Neural cell (in vitro differentiated cells): ENCODE results near the gene CYB5A. TPM values are rescaled to one million over a fixed set of nuclear protein-coding genes. Genes with fewer than 3 reads are reported as not detected.

Experiments
- H2AFZ ChIP-seq: fragments of 200-600, 300-800 bp; sonication (generic), shearing (Covaris generic); 2 replicates; pipeline ENCODE4 v1.6.0; 2014; ENCODE audit warnings: low read depth, mild to moderate bottlenecking, antibody characterized with exemption, low read length, moderate library complexity
- H3F3A ChIP-seq: fragments of 200-600 bp; shearing (Covaris generic); 2 replicates; pipeline ENCODE4 v1.6.1; 2016; ENCODE audit warnings: mild to moderate bottlenecking, moderate library complexity, mixed read lengths, antibody characterized with exemption, low read length; ENCODE audit not compliant: insufficient read depth, poor library complexity, severe bottlenecking
- H3K27ac ChIP-seq: fragments of 200-600, 300-800 bp; sonication (generic), shearing (Covaris generic); 2 replicates; pipeline ENCODE4 v1.5.1; 2014; ENCODE audit warnings: mild to moderate bottlenecking, low read length, moderate library complexity
- H3K27me3 ChIP-seq: fragments of 300-800, 200-600 bp; sonication (generic), shearing (Covaris generic); 2 replicates; pipeline ENCODE4 v1.6.0; 2014; ENCODE audit warnings: mild to moderate bottlenecking, low read depth, low read length, moderate library complexity; ENCODE audit not compliant: insufficient read depth
- H3K36me3 ChIP-seq: fragments of 300-800, 200-600 bp; sonication (generic), shearing (Covaris generic); 2 replicates; pipeline ENCODE4 v1.5.1; 2014; ENCODE audit warnings: mild to moderate bottlenecking, antibody characterized with exemption, low read length, moderate library complexity; ENCODE audit not compliant: insufficient read depth
- H3K4me2 ChIP-seq: fragments of 300-800, 200-600 bp; sonication (generic), shearing (Covaris generic); 2 replicates; pipeline ENCODE4 v1.6.0; 2014; ENCODE audit warnings: mild to moderate bottlenecking, low read length
- H3K4me3 ChIP-seq: fragments of 300-800, 200-600 bp; sonication (generic), shearing (Covaris generic); 2 replicates; pipeline ENCODE4 v1.5.1; 2014; ENCODE audit warnings: mild to moderate bottlenecking, low read length, moderate library complexity
- H3K79me2 ChIP-seq: fragments of 200-600 bp; shearing (Covaris generic); replicated peaks from 2 replicates; pipeline ENCODE4 v1.6.0; 2014; ENCODE audit warnings: mild to moderate bottlenecking, low read length, moderate library complexity; ENCODE audit not compliant: insufficient read depth
- H3K9ac ChIP-seq: fragments of 300-800, 200-600 bp; sonication (generic), shearing (Covaris generic); 2 replicates; pipeline ENCODE4 v1.6.1; 2016; ENCODE audit warnings: mild to moderate bottlenecking, low read length, mixed read lengths
- H3K9me2 ChIP-seq: fragments of 200-600 bp; shearing (Covaris generic); 2 replicates; pipeline ENCODE4 v1.6.1; 2016; ENCODE audit warnings: mild to moderate bottlenecking, low read length, mixed read lengths; ENCODE audit not compliant: insufficient read depth
- H3K9me3 ChIP-seq: fragments of 200-600, 300-800 bp; sonication (generic), shearing (Covaris generic); 2 replicates; pipeline ENCODE4 v1.6.1; 2016; ENCODE audit warnings: mild to moderate bottlenecking, mixed run types, low read length, moderate library complexity, mixed read lengths
- H4K20me1 ChIP-seq: fragments of 200-600 bp; shearing (Covaris generic); 2 replicates; pipeline ENCODE4 v1.6.1; 2016; ENCODE audit warnings: mild to moderate bottlenecking, mixed run types; ENCODE audit not compliant: insufficient read depth
- EP300 ChIP-seq: fragments of 450-650 bp; conservative IDR thresholded peaks from 2 replicates; pipeline ENCODE4 v1.6.1; 2014; ENCODE audit warnings: antibody characterized with exemption, mild to moderate bottlenecking, moderate library complexity; ENCODE audit not compliant: poor library complexity, severe bottlenecking
- EZH2 ChIP-seq: fragments of 200-600, 300-800 bp; shearing (Covaris generic), sonication (generic); IDR thresholded peaks from 2 replicates; pipeline ENCODE4 v1.6.1; 2014; ENCODE audit warnings: antibody characterized with exemption, low read length, borderline replicate concordance, mild to moderate bottlenecking; ENCODE audit not compliant: insufficient read depth, poor library complexity, severe bottlenecking
- MXI1 ChIP-seq: fragments of 450-650 bp; conservative IDR thresholded peaks from 2 replicates; pipeline ENCODE4 v1.6.1; 2014; ENCODE audit warnings: antibody characterized with exemption, mild to moderate bottlenecking; ENCODE audit not compliant: poor library complexity, severe bottlenecking
- POLR2AphosphoS5 ChIP-seq: IDR thresholded peaks from 2 replicates; pipeline ENCODE4 v1.6.1; 2012
- RAD21 ChIP-seq: fragments of 450-650 bp; conservative IDR thresholded peaks from 2 replicates; pipeline ENCODE4 v1.6.1; 2014; ENCODE audit warnings: antibody characterized with exemption, mild to moderate bottlenecking, moderate library complexity
- SMC3 ChIP-seq: fragments of 450-650 bp; conservative IDR thresholded peaks from 2 replicates; pipeline ENCODE4 v1.6.1; 2014; ENCODE audit warnings: antibody characterized with exemption, mild to moderate bottlenecking, moderate library complexity; ENCODE audit not compliant: poor library complexity
- TAF1 ChIP-seq: IDR thresholded peaks from 2 replicates; pipeline ENCODE4 v1.6.1; 2012; ENCODE audit warnings: low read depth
- polyA plus RNA-seq: library from polyadenylated mRNA; depleted of rRNA; stranded (reverse); fragments of >200 nt; gene quantifications from 2 replicates; pipeline ENCODE4 v1.2.3, GENCODE V29; 2014
- TF ChIP-seq, protein P1 (sequence below): fragments of 450-650 bp; IDR thresholded peaks from 2 replicates; pipeline ENCODE4 v1.5.1; 2014; ENCODE audit warnings: antibody characterized with exemption, mild to moderate bottlenecking, moderate library complexity; ENCODE audit not compliant: poor library complexity, severe bottlenecking
- TF ChIP-seq, protein P2 (sequence below): IDR thresholded peaks from 2 replicates; pipeline ENCODE4 v1.6.1; 2012; ENCODE audit warnings: borderline replicate concordance

CYB5A gene
- polyA plus RNA-seq, 1 donor from 2014 or later, result 35.4 TPM

DNA sequence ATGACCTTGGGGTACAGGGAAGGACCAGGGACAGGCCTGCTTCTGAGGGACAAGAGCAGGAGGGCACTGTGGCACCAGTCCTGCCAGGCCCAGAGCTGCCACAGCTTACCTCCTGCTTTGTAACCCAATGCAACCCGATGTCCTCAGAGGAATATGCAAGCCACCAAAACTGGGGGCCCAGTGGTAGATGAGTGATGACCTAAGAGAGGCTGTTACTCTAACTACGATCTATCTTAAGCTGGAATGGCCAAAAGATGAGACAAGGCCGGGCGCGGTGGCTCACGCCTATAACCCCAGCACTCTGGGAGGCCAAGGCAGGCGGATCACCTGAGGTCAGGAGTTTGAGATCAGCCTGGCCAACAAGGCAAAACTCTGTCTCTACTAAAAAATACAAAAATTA is 12.8 kb downstream of the CYB5A start:
- H3K4me3 ChIP-seq, result no peak overlapping the region
- H3K9me2 ChIP-seq, result no peaks in the 10 kb centered on the region
- H3K27ac ChIP-seq, result no peak overlapping the region
- no peaks in the 10 kb centered on the region for H3K36me3 ChIP-seq
- TF ChIP-seq MXI1, result no peak
- no peak for TF ChIP-seq EZH2
- TF ChIP-seq RAD21, result no peak
- no peak for TF ChIP-seq SMC3
- no peak for TF ChIP-seq EP300
- TF ChIP-seq, protein P1, sequence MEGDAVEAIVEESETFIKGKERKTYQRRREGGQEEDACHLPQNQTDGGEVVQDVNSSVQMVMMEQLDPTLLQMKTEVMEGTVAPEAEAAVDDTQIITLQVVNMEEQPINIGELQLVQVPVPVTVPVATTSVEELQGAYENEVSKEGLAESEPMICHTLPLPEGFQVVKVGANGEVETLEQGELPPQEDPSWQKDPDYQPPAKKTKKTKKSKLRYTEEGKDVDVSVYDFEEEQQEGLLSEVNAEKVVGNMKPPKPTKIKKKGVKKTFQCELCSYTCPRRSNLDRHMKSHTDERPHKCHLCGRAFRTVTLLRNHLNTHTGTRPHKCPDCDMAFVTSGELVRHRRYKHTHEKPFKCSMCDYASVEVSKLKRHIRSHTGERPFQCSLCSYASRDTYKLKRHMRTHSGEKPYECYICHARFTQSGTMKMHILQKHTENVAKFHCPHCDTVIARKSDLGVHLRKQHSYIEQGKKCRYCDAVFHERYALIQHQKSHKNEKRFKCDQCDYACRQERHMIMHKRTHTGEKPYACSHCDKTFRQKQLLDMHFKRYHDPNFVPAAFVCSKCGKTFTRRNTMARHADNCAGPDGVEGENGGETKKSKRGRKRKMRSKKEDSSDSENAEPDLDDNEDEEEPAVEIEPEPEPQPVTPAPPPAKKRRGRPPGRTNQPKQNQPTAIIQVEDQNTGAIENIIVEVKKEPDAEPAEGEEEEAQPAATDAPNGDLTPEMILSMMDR, result no peak
- TF ChIP-seq TAF1, result no peak
- TF ChIP-seq POLR2AphosphoS5, result no peak
- TF ChIP-seq, protein P2, sequence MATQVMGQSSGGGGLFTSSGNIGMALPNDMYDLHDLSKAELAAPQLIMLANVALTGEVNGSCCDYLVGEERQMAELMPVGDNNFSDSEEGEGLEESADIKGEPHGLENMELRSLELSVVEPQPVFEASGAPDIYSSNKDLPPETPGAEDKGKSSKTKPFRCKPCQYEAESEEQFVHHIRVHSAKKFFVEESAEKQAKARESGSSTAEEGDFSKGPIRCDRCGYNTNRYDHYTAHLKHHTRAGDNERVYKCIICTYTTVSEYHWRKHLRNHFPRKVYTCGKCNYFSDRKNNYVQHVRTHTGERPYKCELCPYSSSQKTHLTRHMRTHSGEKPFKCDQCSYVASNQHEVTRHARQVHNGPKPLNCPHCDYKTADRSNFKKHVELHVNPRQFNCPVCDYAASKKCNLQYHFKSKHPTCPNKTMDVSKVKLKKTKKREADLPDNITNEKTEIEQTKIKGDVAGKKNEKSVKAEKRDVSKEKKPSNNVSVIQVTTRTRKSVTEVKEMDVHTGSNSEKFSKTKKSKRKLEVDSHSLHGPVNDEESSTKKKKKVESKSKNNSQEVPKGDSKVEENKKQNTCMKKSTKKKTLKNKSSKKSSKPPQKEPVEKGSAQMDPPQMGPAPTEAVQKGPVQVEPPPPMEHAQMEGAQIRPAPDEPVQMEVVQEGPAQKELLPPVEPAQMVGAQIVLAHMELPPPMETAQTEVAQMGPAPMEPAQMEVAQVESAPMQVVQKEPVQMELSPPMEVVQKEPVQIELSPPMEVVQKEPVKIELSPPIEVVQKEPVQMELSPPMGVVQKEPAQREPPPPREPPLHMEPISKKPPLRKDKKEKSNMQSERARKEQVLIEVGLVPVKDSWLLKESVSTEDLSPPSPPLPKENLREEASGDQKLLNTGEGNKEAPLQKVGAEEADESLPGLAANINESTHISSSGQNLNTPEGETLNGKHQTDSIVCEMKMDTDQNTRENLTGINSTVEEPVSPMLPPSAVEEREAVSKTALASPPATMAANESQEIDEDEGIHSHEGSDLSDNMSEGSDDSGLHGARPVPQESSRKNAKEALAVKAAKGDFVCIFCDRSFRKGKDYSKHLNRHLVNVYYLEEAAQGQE, result no peak
- no peaks in the 10 kb centered on the region for H3K9me3 ChIP-seq
- no peak overlapping the region for H3K9ac ChIP-seq
- H3F3A ChIP-seq, result no peaks in the 10 kb centered on the region
- no peaks in the 10 kb centered on the region for H3K79me2 ChIP-seq
- H3K27me3 ChIP-seq, result no peaks in the 10 kb centered on the region
- H2AFZ ChIP-seq, result no peak overlapping the region
- no peak overlapping the region for H3K4me2 ChIP-seq
- no peaks in the 10 kb centered on the region for H4K20me1 ChIP-seq

- no peak for TF ChIP-seq POLR2AphosphoS5
- TF ChIP-seq MXI1, result no peak
- no peak for TF ChIP-seq EP300
- TF ChIP-seq, protein P1, result no peak
- no peak for TF ChIP-seq TAF1
- TF ChIP-seq SMC3, result no peak
- TF ChIP-seq, protein P2, result no peak
- no peak for TF ChIP-seq EZH2
- TF ChIP-seq RAD21, result no peak
- Histone ChIP-seq H3K9me3 (no peaks in the 10 kb centered on the region), H3K27me3 (no peaks in the 10 kb centered on the region), H3K79me2 (no peaks in the 10 kb centered on the region), H3K9ac (no peak overlapping the region), H3K4me2 (no peak overlapping the region), H2AFZ (no peak overlapping the region), H3K27ac (no peak overlapping the region), H3K9me2 (no peaks in the 10 kb centered on the region), H3K36me3 (no peaks in the 10 kb centered on the region), H3F3A (no peaks in the 10 kb centered on the region), H4K20me1 (no peaks in the 10 kb centered on the region), H3K4me3 (no peak overlapping the region)
Observed at GRCh38 chr18:74278058-74278457, 13.7 kb downstream of the CYB5A start.
